ENCODE data around the gene ANKRD13D.

DNA sequence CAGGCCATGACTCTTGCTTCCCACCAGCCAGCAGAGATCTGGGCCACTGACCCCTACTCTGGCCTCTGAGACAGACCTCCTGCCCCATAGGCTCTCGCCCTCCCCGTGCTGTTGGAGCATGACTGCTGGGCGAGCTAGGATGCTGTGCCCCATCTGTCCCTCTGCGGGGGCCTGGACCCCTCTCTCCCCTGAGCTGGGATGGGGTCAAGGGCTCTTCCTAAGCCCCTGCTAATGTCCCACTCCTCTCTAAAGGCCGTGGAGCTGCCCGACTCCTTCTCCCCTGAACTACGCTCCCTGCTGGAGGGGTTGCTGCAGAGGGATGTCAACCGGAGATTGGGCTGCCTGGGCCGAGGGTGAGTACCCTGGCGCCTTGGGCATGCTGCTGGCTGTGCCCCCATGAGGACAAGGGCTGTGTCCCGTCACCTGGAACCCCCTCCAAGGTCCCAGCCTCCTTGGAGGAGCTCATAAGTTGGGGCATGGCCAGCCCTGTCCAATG, 6.2 kb upstream of the ANKRD13D start:
- TF ChIP-seq POLR2AphosphoS5 (IDR thresholded peaks at IDR 0.05; ENCODE audit: low read depth, low read length) (no peak), POLR2A (IDR thresholded peaks at IDR 0.05; ENCODE audit: low read depth, low read length) (no peak), SPI1 (IDR thresholded peaks at IDR 0.05; ENCODE audit: low read depth, low read length) (no peak)

All from GM12891 (cell line).